Panc1 (cell line): ENCODE data around the gene SLC41A3. TPM values are rescaled to one million over a fixed set of nuclear protein-coding genes. Genes with fewer than 3 reads are reported as not detected.

Source experiments
- ATAC-seq: fragments of 200-7000 bp; cut with Tn5 transposase; 2 replicates; pipeline ENCODE4 v1.9.1; 2020; ENCODE audit warnings: mild to moderate bottlenecking, moderate library complexity
- BruUV-seq: library from RNA; stranded (reverse); fragments of 400-500 nt; replicated peaks from 2 replicates; lab custom pipeline; 2021; lab: Mats Ljungman, UMichigan
- CTCF ChIA-PET: fragments of 300-600 bp; sonication (Branson Sonifier 250); formaldehyde crosslinking; loops from one replicate; lab custom pipeline; 2022; ENCODE audit warnings: antibody characterized with exemption; lab: Charles Lee
- POLR2A ChIA-PET: fragments of 300-600 bp; sonication (Branson Sonifier 250); formaldehyde crosslinking; loops from one replicate; lab custom pipeline; 2022; ENCODE audit warnings: antibody characterized with exemption; lab: Charles Lee
- DNase-seq: peaks from one replicate; pipeline ENCODE4 v3.0.0-alpha.2; 2010; ENCODE audit warnings: low read depth, low spot score
- H3K27ac ChIP-seq: 2 replicates; pipeline ENCODE4 v1.5.1; 2011; ENCODE audit warnings: mild to moderate bottlenecking, low read length, inconsistent platforms
- H3K27me3 ChIP-seq: fragments of 200-500 bp; sonication (Bioruptor generic); 2 replicates; pipeline ENCODE4 v1.6.0; 2014; ENCODE audit warnings: low read length, inconsistent platforms; ENCODE audit not compliant: control insufficient read depth, insufficient read depth
- H3K36me3 ChIP-seq: fragments of 200-500 bp; sonication (Bioruptor generic); 2 replicates; pipeline ENCODE4 v1.5.1; 2014; ENCODE audit warnings: inconsistent platforms, mild to moderate bottlenecking, low read length, moderate library complexity; ENCODE audit not compliant: control insufficient read depth, insufficient read depth
- H3K4me1 ChIP-seq: 2 replicates; pipeline ENCODE4 v1.5.1; 2011; ENCODE audit warnings: inconsistent platforms, mild to moderate bottlenecking, low read length, moderate library complexity; ENCODE audit not compliant: control insufficient read depth, insufficient read depth
- H3K4me3 ChIP-seq, 2 experiments: 2 replicates each; pipeline ENCODE4 v1.5.1; 2011 to 2012; ENCODE audit warnings: low read depth in 2 of 2, low read length in 2 of 2, mild to moderate bottlenecking in 2 of 2, inconsistent platforms in 1 of 2, moderate library complexity in 1 of 2
- H3K9me3 ChIP-seq: fragments of 200-500 bp; sonication (Bioruptor generic); 2 replicates; pipeline ENCODE4 v1.5.1; 2014; ENCODE audit warnings: low read depth, mild to moderate bottlenecking, inconsistent platforms, low read length, moderate library complexity; ENCODE audit not compliant: control insufficient read depth, insufficient read depth
- CTCF ChIP-seq: fragments of 450-650 bp; IDR thresholded peaks from 2 replicates; pipeline ENCODE4 v1.5.1; 2017; ENCODE audit warnings: mild to moderate bottlenecking
- POLR2AphosphoS5 ChIP-seq: IDR thresholded peaks from 2 replicates; pipeline ENCODE4 v1.6.1; 2012; ENCODE audit warnings: mild to moderate bottlenecking, low read depth, low read length, moderate library complexity
- REST ChIP-seq, 2 experiments: IDR thresholded peaks; 2 replicates each; pipeline ENCODE4 v1.6.1; 2011 to 2012; ENCODE audit warnings: low read depth in 2 of 2, control low read depth in 1 of 2, low read length in 1 of 2, mild to moderate bottlenecking in 1 of 2, moderate library complexity in 1 of 2; ENCODE audit not compliant: insufficient read depth in 1 of 2
- SIN3A ChIP-seq: IDR thresholded peaks from 2 replicates; pipeline ENCODE4 v1.6.1; 2012; ENCODE audit warnings: low read depth, mild to moderate bottlenecking, low read length, moderate library complexity, borderline replicate concordance; ENCODE audit not compliant: insufficient read depth
- TCF7L2 ChIP-seq: IDR thresholded peaks from 2 replicates; pipeline ENCODE4 v1.6.1; 2011; ENCODE audit warnings: mild to moderate bottlenecking, low read depth, low read length, inconsistent platforms
- in situ Hi-C: cut with HindIII; loops from 2 replicates; pipeline ENCODE4 v1.10.0; 2016; ENCODE audit warnings: low sequenced_read_pairs, low pct_unique_long_range_greater_than_20kb
- intact Hi-C: fragments of 100-400 bp; cut with micrococcal nuclease; formaldehyde crosslinking; loops from one replicate; pipeline ENCODE4 v1.10.0; 2022; ENCODE audit not compliant: unreplicated experiment
- total RNA-seq: library from RNA; stranded (reverse); gene quantifications from one replicate; pipeline ENCODE4 v1.2.1, GENCODE V29; 2021; ENCODE audit not compliant: unreplicated experiment

The SLC41A3 gene
- total RNA-seq, 1 experiment from 2014 or later, result 39.0 TPM

- no TSS peak for BruUV-seq
Observed at GRCh38 chr3:126018995-126019394, 64.9 kb downstream of the SLC41A3 start.

DNA sequence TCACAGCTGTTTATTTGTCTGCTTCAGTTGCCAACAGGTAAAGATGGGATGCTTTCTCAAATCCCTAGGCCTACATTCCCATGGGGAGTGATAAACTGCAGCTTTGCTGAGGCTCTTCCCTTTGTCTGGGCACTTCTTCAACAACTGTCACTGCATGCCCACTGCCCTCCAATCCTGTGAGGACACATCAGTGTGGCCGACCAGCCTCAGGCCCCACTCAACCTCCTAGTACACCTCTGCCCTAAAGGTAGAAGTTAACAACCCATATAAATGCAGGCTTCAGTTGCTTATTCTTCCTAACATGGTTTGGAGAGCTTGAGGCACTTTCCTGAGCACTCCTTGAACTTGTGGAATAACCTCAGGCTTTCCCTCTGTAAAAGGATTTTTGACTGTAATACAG lies 65.4 kb downstream of the SLC41A3 start:
- no peaks in the 10 kb centered on the region for H3K9me3 ChIP-seq
- no peak overlapping the region for H3K4me3 ChIP-seq
- in situ Hi-C loops, result no loop called here
- H3K4me1 ChIP-seq, result no peaks in the 10 kb centered on the region
- no TSS peak for BruUV-seq
- H3K27me3 ChIP-seq, result no peaks in the 10 kb centered on the region
- intact Hi-C loops, result no loop called here
- DNase-seq (no peak), ATAC-seq (no peak)
- ChIA-PET CTCF (no interaction called here), POLR2A (no interaction called here)
- no peak overlapping the region for H3K27ac ChIP-seq
- no peak for TF ChIP-seq CTCF
- no peaks in the 10 kb centered on the region for H3K36me3 ChIP-seq

More at GRCh38 chr3:126018995-126019394, 64.9 kb downstream of the SLC41A3 start:
- H3K4me3 ChIP-seq, result no peak overlapping the region
- DNase-seq, result no peak
- TF ChIP-seq SIN3A, result no peak
- no peak for TF ChIP-seq REST (IDR thresholded peaks at IDR 0.05; ENCODE audit: insufficient read depth in 1 of 2, low read depth in 2 of 2, low read length in 1 of 2)
- no peak for TF ChIP-seq CTCF
- H3K27ac ChIP-seq, result no peak overlapping the region
- ChIA-PET POLR2A (interaction anchor here (0.5 kb wide), 1 partner anchor 162 kb away, joined by 3 read pairs; no protein-coding TSS in a partner anchor), CTCF (no interaction called here)
- H3K9me3 ChIP-seq, result no peaks in the 10 kb centered on the region
- ATAC-seq, result no peak
- H3K4me1 ChIP-seq, result no peaks in the 10 kb centered on the region
- in situ Hi-C loops (no loop called here), intact Hi-C loops (no loop called here)
- H3K27me3 ChIP-seq, result no peaks in the 10 kb centered on the region
- H3K36me3 ChIP-seq, result no peaks in the 10 kb centered on the region

- POLR2A ChIA-PET, result no interaction called here
- Histone ChIP-seq H3K36me3 (no peaks in the 10 kb centered on the region), H3K27me3 (no peaks in the 10 kb centered on the region), H3K9me3 (no peaks in the 10 kb centered on the region), H3K27ac (no peak overlapping the region), H3K4me1 (no peaks in the 10 kb centered on the region), H3K4me3 (no peak overlapping the region)
- no peak for DNase-seq
- TF ChIP-seq REST (IDR thresholded peaks at IDR 0.05; ENCODE audit: insufficient read depth in 1 of 2, low read depth in 2 of 2, low read length in 1 of 2), result no peak
- TF ChIP-seq TCF7L2, result no peak
- no peak for TF ChIP-seq POLR2AphosphoS5
- TF ChIP-seq CTCF, result no peak
- TF ChIP-seq SIN3A, result no peak
- CTCF ChIA-PET, result no interaction called here
- no TSS peak for BruUV-seq
- in situ Hi-C loops (no loop called here), intact Hi-C loops (no loop called here)
- no peak for ATAC-seq
Observed at GRCh38 chr3:126017362-126017761, 66.6 kb downstream of the SLC41A3 start.
